Pancreas (tissue), 10 donors: ENCODE data around the gene PHF21A. TPM values are rescaled to one million over a fixed set of nuclear protein-coding genes. Genes with fewer than 3 reads are reported as not detected.

Experiments
- ATAC-seq, 4 donors: fragments of 200-7000 bp; cut with Tn5 transposase; one replicate each; pipeline versions ENCODE4 v1.8.0 to v1.9.1; 2020; ENCODE audit warnings: mild to moderate bottlenecking in 4 of 4, moderate library complexity in 4 of 4
- DNase-seq, 6 donors: peaks; one replicate each; pipeline ENCODE4 v3.0.0-alpha.2; 2020
- FAIRE-seq: peaks from 2 replicates; lab custom pipeline; 2012; peaks lifted over from hg19 to GRCh38; lab: Jason Lieb, UNC
- H3K27ac ChIP-seq, 4 donors: fragments of 200-600 bp; sonication (generic); 1 replicate in 3 of 4; 2 replicates in 1 of 4; pipeline versions ENCODE4 v1.5.0 to v1.8.0; 2020
- H3K27me3 ChIP-seq, 4 donors: fragments of 200-600 bp; one replicate each; pipeline ENCODE4 v1.8.0; 2021
- H3K36me3 ChIP-seq, 3 donors: fragments of 200-600 bp; sonication (generic) in 1 of 3; one replicate each; pipeline versions ENCODE4 v1.5.0 to v1.8.0; 2020 to 2021
- H3K4me1 ChIP-seq, 3 donors: fragments of 200-600 bp; one replicate each; pipeline ENCODE4 v1.8.0; 2021
- H3K4me3 ChIP-seq, 4 donors: fragments of 200-600 bp; sonication (generic) in 2 of 4; one replicate each; pipeline versions ENCODE4 v1.5.0 to v1.8.0; 2020 to 2021
- H3K9me3 ChIP-seq, 4 donors: fragments of 200-600 bp; one replicate each; pipeline ENCODE4 v1.8.0; 2021
- CTCF ChIP-seq, 4 donors: fragments of 200-600 bp; sonication (generic) in 3 of 4; IDR thresholded peaks; one replicate each; pipeline versions ENCODE4 v1.5.0 to v1.8.0; 2021; ENCODE audit warnings: antibody characterized with exemption in 4 of 4
- whole genome bisulfite sequencing, 2 donors: extraction: QIAGEN DNeasy Blood & Tissue Kit; methylation state at CpG; one replicate each; pipeline ENCODE4 v1.1.7; 2013; 5-methylcytosine and 5-hydroxymethylcytosine counted together
- intact Hi-C, 3 donors: fragments of 100-400 bp; cut with DNase I; formaldehyde crosslinking; loops; one replicate each; pipeline versions ENCODE4 v1.11.1 to v1.14.2; 2022
- polyA plus RNA-seq, 2 donors: library from polyadenylated mRNA; stranded (reverse); fragments of 200-250 nt; gene quantifications; one replicate each; pipeline ENCODE4 v1.2.3, GENCODE V29; 2013
- total RNA-seq, 6 donors: library from RNA; stranded (reverse); fragmentation: NEBNext Ultra II Directional in 4 of 6; extraction: Animal tissue kit (Norgen Biotek cat#: 25700) in 4 of 6; gene quantifications; one replicate each; pipeline versions ENCODE4 v1.2.1 to v1.2.4, GENCODE V29; 2021 to 2023
- donor health status: healthy with polysubstance abuse.
- donor health status: DM: no; HTN: no; CAD: no; lungs with moderate emphysema.
- donor health status: DM: no; HTN: no; CAD: no.
- donor health status: control.
- donor health status: control.
- donor health status: Bipolar disorder and iron deficiency.
- donor health status: DM: yes; HTN: yes; CAD: no.
- donor health status: DM: no; HTN: no; CAD: no.
- donor health status: DM: no; HTN: no; CAD: no.
- donor health status: DM: yes; HTN: yes; CAD: no.

The PHF21A gene
- total and polyA plus RNA-seq, 8 donors, result 11.4 to 30.3 (median 14.4) TPM

- 92 to 94% methylated on average over 4 of the region's 4 CpGs for WGBS, 2 donors
- no peaks in the 10 kb centered on the region for H3K9me3 ChIP-seq
- no peak overlapping the region for H3K27ac ChIP-seq
- no peaks in the 10 kb centered on the region for H3K27me3 ChIP-seq
- intact Hi-C loops, result no loop called here
- ATAC-seq, result no peak
- no peak for TF ChIP-seq CTCF (IDR thresholded peaks at IDR 0.05)
- peaks cover 0 to 22% (median 8%) of the 10 kb centered on the region in 3 donors for H3K4me1 ChIP-seq
- no peak for FAIRE-seq
- peaks cover 0 to 5% (median 0%) of the 10 kb centered on the region in 3 donors for H3K36me3 ChIP-seq
- DNase-seq, result no peak
- H3K4me3 ChIP-seq, result no peak overlapping the region
Observed at GRCh38 chr11:45936511-45937054, 184.7 kb downstream of the PHF21A start.

GRCh38 chr11:45935349-45936064, 185.7 kb downstream of the PHF21A start:
- Histone ChIP-seq H3K27me3 (no peaks in the 10 kb centered on the region), H3K9me3 (no peaks in the 10 kb centered on the region), H3K4me3 (no peak overlapping the region), H3K36me3 (peaks cover 0 to 5% (median 0%) of the 10 kb centered on the region in 3 donors), H3K27ac (no peak overlapping the region), H3K4me1 (peaks cover 0 to 22% (median 8%) of the 10 kb centered on the region in 3 donors)
- ATAC-seq (no peak), DNase-seq (no peak), FAIRE-seq (no peak)
- WGBS, 2 donors, result 92% methylated on average over 8 of the region's 8 CpGs
- TF ChIP-seq CTCF (IDR thresholded peaks at IDR 0.05), result no peak
- intact Hi-C loops, result no loop called here

GRCh38 chr11:45934580-45935318, 186.5 kb downstream of the PHF21A start:
- H3K9me3 ChIP-seq, result no peaks in the 10 kb centered on the region
- ATAC-seq, result peak; percentile 40 to 76 (median 63)
- intact Hi-C loops, result no loop called here
- H3K4me3 ChIP-seq, result no peak overlapping the region
- peak overlapping the region in 3 of 4 donors; percentile 18 to 46 (median 22) for H3K27ac ChIP-seq
- peaks cover 0 to 22% (median 8%) of the 10 kb centered on the region in 3 donors for H3K4me1 ChIP-seq
- 68 to 75% methylated on average over 12 of the region's 12 CpGs for WGBS, 2 donors
- peaks cover 0 to 5% (median 0%) of the 10 kb centered on the region in 3 donors for H3K36me3 ChIP-seq
- H3K27me3 ChIP-seq, result no peaks in the 10 kb centered on the region
- peak in 2 of 6 donors; percentile 14 to 51 for DNase-seq
- FAIRE-seq, result no peak
- no peak for TF ChIP-seq CTCF (IDR thresholded peaks at IDR 0.05)

GRCh38 chr11:45933846-45934579, 187.2 kb downstream of the PHF21A start:
- peak in 3 of 4 donors; percentile 2 to 11 (median 5) for ATAC-seq
- TF ChIP-seq CTCF (IDR thresholded peaks at IDR 0.05), result no peak
- intact Hi-C loops, result no loop called here
- peaks cover 0 to 22% (median 8%) of the 10 kb centered on the region in 3 donors for H3K4me1 ChIP-seq
- DNase-seq, result peak in 1 of 6 donors; percentile 43
- no peaks in the 10 kb centered on the region for H3K9me3 ChIP-seq
- peaks cover 0 to 5% (median 0%) of the 10 kb centered on the region in 3 donors for H3K36me3 ChIP-seq
- no peak overlapping the region for H3K4me3 ChIP-seq
- 59 to 65% methylated on average over 21 of the region's 21 CpGs for WGBS, 2 donors
- H3K27me3 ChIP-seq, result no peaks in the 10 kb centered on the region
- peak overlapping the region in 3 of 4 donors; percentile 18 to 46 (median 22) for H3K27ac ChIP-seq
- FAIRE-seq, result no peak
